ENCODE measurements around the gene ZNF428. TPM values are rescaled to one million over a fixed set of nuclear protein-coding genes. Genes with fewer than 3 reads are reported as not detected.

ZNF428 gene
- total RNA-seq, 1 donor from 2014 or later: 87.5 TPM

- no peak for DNase-seq (ENCODE audit: low spot score, unreplicated experiment)
- H3K4me1 Mint-ChIP-seq (ENCODE audit: low read depth): peaks cover 19% of the 10 kb centered on the region
- H3K4me3 Mint-ChIP-seq (ENCODE audit: low read depth): peak overlapping the region; percentile 81
- no peaks in the 10 kb centered on the region for H3K27me3 Mint-ChIP-seq
- H3K36me3 Mint-ChIP-seq (ENCODE audit: insufficient read depth): peaks cover 8% of the 10 kb centered on the region
- TF ChIP-seq CTCF (IDR thresholded peaks at IDR 0.05; ENCODE audit: unreplicated experiment): no peak
- H3K9me3 Mint-ChIP-seq (ENCODE audit: low read depth): no peaks in the 10 kb centered on the region
- peak overlapping the region; percentile 64 for H3K27ac Mint-ChIP-seq
Measured at GRCh38 chr19:43581467-43581866, 38.0 kb downstream of the ZNF428 start.

GRCh38 chr19:43578787-43579186 is 40.6 kb downstream of the ZNF428 start:
- no peaks in the 10 kb centered on the region for H3K36me3 Mint-ChIP-seq (ENCODE audit: insufficient read depth)
- no peak for TF ChIP-seq CTCF (IDR thresholded peaks at IDR 0.05; ENCODE audit: unreplicated experiment)
- H3K4me3 Mint-ChIP-seq (ENCODE audit: low read depth): peak overlapping the region; percentile 81

GRCh38 chr19:43575955-43576878 is 43.2 kb downstream of the ZNF428 start:
- peaks cover 5% of the 10 kb centered on the region for H3K36me3 Mint-ChIP-seq (ENCODE audit: insufficient read depth)
- TF ChIP-seq CTCF (IDR thresholded peaks at IDR 0.05; ENCODE audit: unreplicated experiment): no peak
- no peaks in the 10 kb centered on the region for H3K9me3 Mint-ChIP-seq (ENCODE audit: low read depth)
- H3K4me3 Mint-ChIP-seq (ENCODE audit: low read depth): peak overlapping the region; percentile 48
- H3K27ac Mint-ChIP-seq: peak overlapping the region; percentile 92
- peaks cover 26% of the 10 kb centered on the region for H3K4me1 Mint-ChIP-seq (ENCODE audit: low read depth)
- no peaks in the 10 kb centered on the region for H3K27me3 Mint-ChIP-seq
- DNase-seq (ENCODE audit: low spot score, unreplicated experiment): no peak

More at GRCh38 chr19:43578787-43579186, 40.6 kb downstream of the ZNF428 start:
- no peak for DNase-seq (ENCODE audit: low spot score, unreplicated experiment)
- Mint-ChIP-seq H3K27me3 (no peaks in the 10 kb centered on the region), H3K4me1 (ENCODE audit: low read depth) (peaks cover 22% of the 10 kb centered on the region), H3K27ac (peak overlapping the region; percentile 43), H3K9me3 (ENCODE audit: low read depth) (no peaks in the 10 kb centered on the region)

- H3K36me3 Mint-ChIP-seq (ENCODE audit: insufficient read depth): peaks cover 5% of the 10 kb centered on the region
- peak within 1 kb of the TSS; percentile 91 for H3K4me3 Mint-ChIP-seq (ENCODE audit: low read depth)
- H3K4me1 Mint-ChIP-seq (ENCODE audit: low read depth): peaks cover 28% of the 10 kb centered on the region
- TF ChIP-seq CTCF (IDR thresholded peaks at IDR 0.05; ENCODE audit: unreplicated experiment): no peak
- no peaks in the 10 kb centered on the region for H3K9me3 Mint-ChIP-seq (ENCODE audit: low read depth)
- H3K27ac Mint-ChIP-seq: peak within 1 kb of the TSS; percentile 96
- DNase-seq (ENCODE audit: low spot score, unreplicated experiment): peak; percentile 90
- no peaks in the 10 kb centered on the region for H3K27me3 Mint-ChIP-seq
Measured at GRCh38 chr19:43575156-43575950, 44.1 kb downstream of the ZNF428 start, which contains the start of the genes PINLYP and XRCC1. PINLYP (plus strand) TSS chr19:43575801; CDS start chr19:43577192, 1,391 bp downstream. XRCC1 (minus strand) TSS chr19:43575527; CDS start chr19:43575458, 69 bp downstream.
